Ectodermal cell (in vitro differentiated cells): ENCODE data around the gene ERFE.

Source experiments
- H3K27ac ChIP-seq: 2 replicates; pipeline ENCODE4 v1.7.0; 2013; ENCODE audit warnings: mild to moderate bottlenecking, low read depth, low read length; ENCODE audit not compliant: insufficient read depth, poor library complexity, severe bottlenecking
- H3K27me3 ChIP-seq: 2 replicates; pipeline ENCODE4 v1.7.0; 2013; ENCODE audit warnings: mild to moderate bottlenecking, low read length; ENCODE audit not compliant: insufficient read depth, control insufficient read depth, poor library complexity, severe bottlenecking
- H3K36me3 ChIP-seq: one replicate; pipeline ENCODE4 v1.7.0; 2013; ENCODE audit warnings: low read length; ENCODE audit not compliant: control insufficient read depth, insufficient read depth
- H3K4me1 ChIP-seq: one replicate; pipeline ENCODE4 v1.7.0; 2013; ENCODE audit warnings: low read length; ENCODE audit not compliant: control insufficient read depth, insufficient read depth
- H3K4me3 ChIP-seq: 2 replicates; pipeline ENCODE4 v1.7.0; 2013; ENCODE audit warnings: low read depth, low read length, control low read depth; ENCODE audit not compliant: insufficient read depth
- H3K9me3 ChIP-seq: 2 replicates; pipeline ENCODE4 v1.7.0; 2013; ENCODE audit warnings: mild to moderate bottlenecking, low read length, moderate library complexity; ENCODE audit not compliant: control insufficient read depth
- WGBS, 2 experiments: methylation state at CpG; one replicate each; pipeline ENCODE4 v1.1.7; 2013; ENCODE audit warnings: missing lambda C conversion rate in 2 of 2; 5-methylcytosine and 5-hydroxymethylcytosine counted together

ERFE gene

DNA sequence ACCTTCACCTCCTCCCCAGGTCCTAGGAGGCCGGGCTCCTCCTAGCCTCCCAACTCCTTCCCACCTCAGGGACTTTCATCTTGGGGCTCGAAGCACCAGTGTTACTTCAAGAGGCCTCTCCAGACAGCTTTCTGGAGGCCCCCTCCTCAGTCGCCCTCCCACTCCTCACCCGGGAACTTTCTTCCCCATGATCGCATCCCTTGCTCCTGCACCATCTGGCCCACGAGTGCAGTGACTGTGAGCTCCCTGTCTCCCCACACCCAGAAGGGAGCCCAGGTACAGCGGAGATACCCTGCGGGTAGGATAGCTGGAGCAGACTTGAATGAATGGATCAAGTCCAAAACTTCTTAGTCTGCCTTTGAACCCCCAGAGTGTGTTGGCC lies 6.1 kb downstream of the ERFE start:
- Histone ChIP-seq H3K4me1 (no peaks in the 10 kb centered on the region), H3K36me3 (peaks cover 9% of the 10 kb centered on the region), H3K4me3 (no peak overlapping the region), H3K9me3 (no peaks in the 10 kb centered on the region), H3K27ac (no peak overlapping the region), H3K27me3 (peaks cover 61% of the 10 kb centered on the region)
- WGBS, 2 experiments: 93 to 94% methylated on average over 8 of the region's 8 CpGs

DNA sequence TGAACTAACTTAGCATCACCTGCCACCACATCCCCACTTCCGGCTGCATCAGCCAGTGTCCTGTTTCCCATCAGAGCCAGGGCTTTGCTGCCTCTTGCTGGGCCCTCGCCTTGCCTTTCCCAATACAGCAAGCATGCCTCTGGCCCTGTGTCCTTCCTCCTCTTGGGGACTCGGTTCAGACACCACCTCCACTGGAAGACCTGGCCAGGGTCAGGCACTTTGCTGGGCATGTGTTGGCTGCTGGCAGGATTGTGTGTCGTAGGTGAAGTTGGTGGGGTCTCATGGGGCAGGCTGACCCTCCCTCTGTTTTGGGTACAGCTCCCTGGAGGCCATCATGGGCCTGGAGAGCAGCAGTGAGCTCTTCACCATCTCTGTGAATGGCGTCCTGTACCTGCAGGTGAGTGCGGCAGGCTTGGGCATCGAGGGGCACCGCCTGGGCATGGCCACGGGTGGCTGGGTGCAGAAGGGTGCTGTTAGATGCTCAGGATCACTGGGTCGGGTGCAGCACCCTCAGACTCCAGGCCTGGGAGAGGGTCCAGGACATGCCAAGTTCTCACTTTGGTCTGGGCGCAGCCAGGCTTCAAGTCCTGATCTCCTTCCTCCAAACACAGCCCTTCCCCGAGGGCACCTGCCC lies 6.6 kb downstream of the ERFE start:
- H3K4me3 ChIP-seq: no peak overlapping the region
- H3K9me3 ChIP-seq: no peaks in the 10 kb centered on the region
- no peaks in the 10 kb centered on the region for H3K4me1 ChIP-seq
- WGBS, 2 experiments: 94 to 95% methylated on average over 12 of the region's 12 CpGs
- peaks cover 9% of the 10 kb centered on the region for H3K36me3 ChIP-seq
- peaks cover 56% of the 10 kb centered on the region for H3K27me3 ChIP-seq
- H3K27ac ChIP-seq: no peak overlapping the region

DNA sequence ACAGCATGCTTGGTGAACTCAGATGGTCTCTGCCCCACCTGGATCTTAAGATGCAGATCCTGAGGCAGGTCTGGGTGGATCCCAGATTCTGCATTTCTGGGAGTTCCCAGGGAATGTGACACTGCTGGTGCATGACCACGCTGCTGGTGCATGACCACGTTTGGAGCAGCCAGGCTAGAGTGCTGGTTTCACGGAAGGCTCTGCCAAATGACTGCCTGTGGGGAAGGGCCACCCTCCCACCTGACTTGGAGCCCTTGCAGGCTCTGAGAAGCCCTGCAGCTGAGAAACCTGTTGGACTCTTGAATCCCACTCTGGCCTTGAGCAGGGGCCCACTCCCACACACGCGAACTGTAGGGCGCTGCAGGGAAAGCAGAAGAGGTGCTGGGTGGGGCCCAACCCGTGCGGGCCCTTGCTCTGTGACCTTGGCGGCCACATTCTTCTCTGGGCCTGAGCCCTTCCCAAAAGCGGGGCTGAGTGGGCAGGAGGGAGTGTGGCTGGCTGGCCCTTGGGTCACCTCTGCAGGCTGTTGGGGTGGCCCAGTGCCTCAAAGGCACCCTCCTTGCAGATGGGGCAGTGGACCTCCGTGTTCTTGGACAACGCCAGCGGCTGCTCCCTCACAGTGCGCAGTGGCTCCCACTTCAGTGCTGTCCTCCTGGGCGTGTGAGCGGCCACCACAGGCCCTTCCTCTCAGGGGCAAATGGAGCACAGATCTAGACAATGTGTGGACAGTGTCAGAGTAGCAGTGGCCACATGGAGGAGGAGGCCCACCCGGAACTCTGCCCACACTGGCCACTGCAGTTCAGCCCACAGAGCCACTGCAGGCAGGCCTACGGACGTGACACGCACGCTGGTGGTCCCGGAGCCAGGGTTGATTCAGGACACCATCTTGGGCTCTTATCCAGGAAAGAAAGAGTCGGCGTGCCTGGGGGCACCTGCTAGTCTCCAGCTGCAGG lies 7.9 kb downstream of the ERFE start:
- 93% methylated on average over 24 of the region's 24 CpGs for WGBS, 2 experiments
- Histone ChIP-seq H3K27me3 (peaks cover 43% of the 10 kb centered on the region), H3K36me3 (peaks cover 13% of the 10 kb centered on the region), H3K9me3 (no peaks in the 10 kb centered on the region), H3K4me3 (no peak overlapping the region), H3K4me1 (no peaks in the 10 kb centered on the region), H3K27ac (no peak overlapping the region)

DNA sequence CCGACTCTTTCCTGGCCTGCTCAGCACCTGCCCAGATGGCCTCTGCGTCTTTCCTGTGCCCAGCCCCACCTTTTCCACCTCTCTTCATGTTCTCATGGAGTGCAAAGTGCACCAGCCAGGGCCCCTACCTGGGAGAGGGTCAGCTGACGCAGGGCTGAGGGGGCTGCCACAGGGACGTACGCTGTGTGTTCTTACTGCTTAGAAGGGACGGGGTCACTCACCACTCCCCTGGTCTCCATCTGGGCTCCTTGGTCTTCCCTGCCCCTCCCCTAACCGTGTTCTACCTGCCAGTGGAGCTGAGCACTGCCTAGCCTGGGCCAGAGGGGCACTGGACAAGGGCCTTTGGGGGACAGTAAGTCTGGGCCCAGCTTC lies 8.6 kb downstream of the ERFE start:
- no peak overlapping the region for H3K4me3 ChIP-seq
- H3K27ac ChIP-seq: no peak overlapping the region
- 92% methylated on average over 7 of the region's 7 CpGs for WGBS, 2 experiments
- no peaks in the 10 kb centered on the region for H3K9me3 ChIP-seq
- H3K4me1 ChIP-seq: no peaks in the 10 kb centered on the region
- peaks cover 36% of the 10 kb centered on the region for H3K27me3 ChIP-seq
- H3K36me3 ChIP-seq: peaks cover 15% of the 10 kb centered on the region

DNA sequence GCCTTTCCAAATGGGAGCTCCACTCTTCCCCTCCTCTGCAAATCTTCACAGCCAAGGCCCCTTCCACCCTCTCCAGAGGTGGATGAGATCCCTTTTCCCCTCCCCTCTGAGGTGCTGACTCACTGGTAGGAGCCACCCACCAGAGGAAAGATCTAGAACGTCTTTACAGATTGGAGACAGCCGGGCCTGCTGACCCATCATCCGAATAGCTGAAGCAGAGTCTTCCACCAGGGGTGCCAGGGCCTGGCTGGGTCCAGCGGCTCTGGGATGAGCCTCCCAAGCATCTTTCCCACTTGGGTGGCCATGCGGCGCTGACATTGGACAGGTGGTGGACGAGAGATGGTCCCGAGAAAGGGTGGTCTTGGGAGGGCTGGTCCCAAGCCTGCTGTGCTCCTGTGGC lies 9.0 kb downstream of the ERFE start:
- peaks cover 15% of the 10 kb centered on the region for H3K36me3 ChIP-seq
- no peak overlapping the region for H3K4me3 ChIP-seq
- H3K9me3 ChIP-seq: no peaks in the 10 kb centered on the region
- no peaks in the 10 kb centered on the region for H3K4me1 ChIP-seq
- 94 to 95% methylated on average over 8 of the region's 8 CpGs for WGBS, 2 experiments
- H3K27me3 ChIP-seq: peaks cover 32% of the 10 kb centered on the region
- no peak overlapping the region for H3K27ac ChIP-seq

DNA sequence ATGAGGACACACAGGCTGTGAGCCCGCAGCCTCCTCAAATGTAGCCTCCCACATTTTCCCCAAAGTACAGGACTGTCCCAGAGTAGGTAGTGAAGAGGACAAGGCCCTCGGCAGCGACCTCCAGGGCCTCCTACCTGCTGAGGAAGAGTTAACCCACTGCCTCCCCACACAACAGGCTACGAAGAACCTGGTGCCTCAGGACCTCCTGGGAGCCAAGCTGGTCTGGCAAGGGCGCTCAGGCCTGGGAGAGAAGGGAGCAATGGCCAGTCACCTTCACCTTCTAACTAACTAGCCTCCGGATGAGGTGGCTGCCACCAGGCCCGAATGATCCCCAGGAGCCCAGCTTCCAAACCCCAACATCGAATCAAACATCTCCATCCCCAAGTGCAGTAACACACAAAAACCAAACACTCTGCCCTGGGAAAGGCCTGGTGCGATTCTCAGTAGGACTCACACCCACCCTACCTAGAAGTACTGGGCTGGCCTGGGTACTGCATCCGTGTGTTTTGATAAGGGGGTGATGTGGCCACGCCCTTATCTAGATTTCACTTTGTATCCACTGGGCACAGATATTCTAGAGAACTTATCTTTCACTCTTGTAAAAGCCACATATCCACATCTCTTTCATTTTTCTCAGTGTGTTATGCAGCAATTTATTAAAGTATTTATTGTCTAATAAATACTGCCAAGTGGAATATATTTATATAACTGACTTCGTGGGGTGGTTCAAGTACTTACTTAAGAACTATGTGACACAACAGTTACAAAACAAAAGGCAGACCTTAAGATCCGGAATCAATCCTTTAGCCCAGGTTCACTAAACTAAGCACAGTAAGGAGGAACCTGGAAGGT lies 9.7 kb downstream of the ERFE start:
- H3K27me3 ChIP-seq: peaks cover 25% of the 10 kb centered on the region
- no peak overlapping the region for H3K4me3 ChIP-seq
- no peaks in the 10 kb centered on the region for H3K4me1 ChIP-seq
- H3K9me3 ChIP-seq: no peaks in the 10 kb centered on the region
- peaks cover 15% of the 10 kb centered on the region for H3K36me3 ChIP-seq
- H3K27ac ChIP-seq: no peak overlapping the region
- WGBS, 2 experiments: 93 to 96% methylated on average over 11 to 13 of the region's 13 CpGs

DNA sequence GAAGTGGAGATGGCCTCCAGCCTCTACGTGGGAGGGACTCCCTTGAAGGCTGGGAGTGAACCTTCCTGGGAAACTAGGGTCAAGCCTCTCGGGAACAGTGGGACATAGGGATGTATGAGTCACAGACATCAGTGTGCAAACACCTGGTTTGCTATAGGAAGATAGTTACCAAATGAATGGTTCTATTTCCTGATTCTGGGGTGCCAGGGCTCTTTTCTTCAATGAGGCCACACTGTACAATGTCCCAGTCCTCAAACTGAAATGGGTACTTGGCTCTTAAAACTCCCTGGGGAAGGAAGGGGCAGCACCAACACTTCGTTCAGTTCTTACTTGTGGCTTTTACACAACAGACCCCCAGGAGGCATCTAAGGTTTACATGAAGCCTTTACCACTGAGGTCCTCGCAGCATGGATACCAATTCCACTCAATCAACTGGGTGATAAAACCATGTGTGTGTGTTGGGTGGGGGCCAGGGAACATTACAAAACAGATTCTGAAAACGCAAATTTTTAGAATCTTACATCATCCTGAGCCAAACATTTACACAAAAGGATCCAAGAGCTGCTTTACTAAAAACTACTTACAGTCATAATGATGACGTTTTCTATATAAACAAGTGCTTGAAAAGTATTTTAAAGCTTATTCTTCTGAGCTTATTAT lies 10.4 kb downstream of the ERFE start:
- 87 to 93% methylated on average over 5 to 6 of the region's 6 CpGs for WGBS, 2 experiments
- Histone ChIP-seq H3K4me3 (no peak overlapping the region), H3K27me3 (peaks cover 18% of the 10 kb centered on the region), H3K9me3 (no peaks in the 10 kb centered on the region), H3K4me1 (no peaks in the 10 kb centered on the region), H3K27ac (no peak overlapping the region), H3K36me3 (peaks cover 20% of the 10 kb centered on the region)

DNA sequence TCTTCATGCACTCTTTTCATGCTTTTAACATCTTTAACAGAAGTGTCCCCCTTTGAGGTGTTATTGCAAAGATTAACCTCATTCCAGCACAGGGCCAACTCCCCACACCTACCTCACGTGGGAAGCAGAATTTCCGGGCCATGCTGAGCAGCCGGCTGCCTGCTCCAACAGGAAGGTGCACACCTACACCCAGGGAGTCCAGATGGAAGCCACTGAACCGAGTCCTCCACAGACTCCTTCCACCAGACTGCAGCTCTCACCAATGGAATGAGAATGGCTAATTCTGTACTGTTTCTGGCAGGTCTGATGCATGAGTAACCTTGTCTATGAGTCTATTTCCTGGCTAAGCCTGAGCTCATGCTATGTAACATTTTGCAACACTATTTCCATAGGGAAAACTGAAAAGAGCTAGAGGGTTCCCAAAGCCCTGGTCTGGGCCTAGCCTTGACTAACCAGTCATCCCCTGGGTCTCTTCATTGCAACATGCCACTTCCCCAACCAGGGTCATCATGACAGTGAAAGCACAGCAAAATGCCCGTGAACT lies 11.0 kb downstream of the ERFE start:
- WGBS, 2 experiments: 92 to 94% methylated on average over 5 of the region's 5 CpGs
- peaks cover 20% of the 10 kb centered on the region for H3K36me3 ChIP-seq
- H3K27ac ChIP-seq: no peak overlapping the region
- no peaks in the 10 kb centered on the region for H3K9me3 ChIP-seq
- H3K4me1 ChIP-seq: no peaks in the 10 kb centered on the region
- H3K27me3 ChIP-seq: peaks cover 12% of the 10 kb centered on the region
- no peak overlapping the region for H3K4me3 ChIP-seq

DNA sequence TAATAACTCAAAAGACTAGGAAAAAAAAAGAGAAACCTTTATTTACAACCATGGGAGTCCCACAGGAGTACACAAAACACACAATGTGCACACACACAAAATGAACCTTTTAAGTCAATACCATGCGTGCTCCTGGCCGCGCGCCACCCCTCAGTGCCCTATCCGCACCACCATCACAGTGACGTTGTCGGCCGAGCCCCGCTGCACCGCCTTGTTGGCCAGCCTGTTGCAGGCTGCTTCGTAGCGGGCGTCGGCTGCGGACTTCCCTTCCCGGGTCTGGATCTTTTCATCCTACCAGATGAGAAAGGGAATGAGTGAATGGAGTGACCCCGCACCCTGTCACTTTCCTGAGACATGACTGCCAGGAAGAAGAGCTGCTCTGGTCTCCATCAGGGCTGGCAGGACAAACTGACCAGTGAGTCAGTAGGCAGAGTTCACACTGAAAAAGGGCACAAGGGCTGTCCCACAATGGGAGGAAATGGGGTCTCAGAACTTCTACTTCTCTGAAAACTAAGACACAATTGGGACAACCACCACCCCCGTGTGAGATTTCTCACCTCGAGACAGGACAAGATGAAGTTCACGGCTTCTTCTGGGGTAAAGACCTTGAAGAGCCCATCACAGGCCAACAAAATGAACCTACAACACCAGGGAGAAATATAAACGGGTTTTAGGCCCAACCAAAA lies 11.8 kb downstream of the ERFE start:
- no peak overlapping the region for H3K27ac ChIP-seq
- H3K9me3 ChIP-seq: no peaks in the 10 kb centered on the region
- peaks cover 4% of the 10 kb centered on the region for H3K27me3 ChIP-seq
- WGBS, 2 experiments: 95% methylated on average over 20 to 21 of the region's 21 CpGs
- H3K4me1 ChIP-seq: no peaks in the 10 kb centered on the region
- H3K4me3 ChIP-seq: no peak overlapping the region
- H3K36me3 ChIP-seq: peaks cover 23% of the 10 kb centered on the region
